Activated CD8-positive, alpha-beta T cell treated with anti-CD3 and anti-CD28 coated beads, Interleukin-2, amount 10 ng/mL, durations not matched to agents 7 days and 5 days (primary cell): Measurements from ENCODE around the gene RNF213. TPM values are rescaled to one million over a fixed set of nuclear protein-coding genes. Genes with fewer than 3 reads are reported as not detected.
"Not testable (repeated sequence)": the region's sequence is repeated elsewhere in the genome, so short reads cannot be mapped to it uniquely, and the experiment has no call there.

Experiments used
- ATAC-seq: fragments of 150-1000 bp; cut with Tn5 transposase; one replicate; pipeline ENCODE4 v1.10.0; 2021; ENCODE audit warnings: moderate library complexity
- CTCF ChIA-PET: fragments of 350-600 bp; sonication (Branson Sonifier 250); formaldehyde crosslinking; loops from one replicate; lab custom pipeline; 2021; ENCODE audit warnings: antibody characterized with exemption; lab: Charles Lee
- POLR2A ChIA-PET: fragments of 350-600 bp; sonication (Branson Sonifier 250); formaldehyde crosslinking; loops from one replicate; lab custom pipeline; 2021; ENCODE audit warnings: antibody characterized with exemption; lab: Charles Lee
- DNase-seq: peaks from one replicate; pipeline ENCODE4 v3.0.0-alpha.2; 2020
- H3K27ac Mint-ChIP-seq: one replicate; pipeline ENCODE4 v1.8.0; 2021; ENCODE audit warnings: mild to moderate bottlenecking, mixed read lengths
- H3K27me3 Mint-ChIP-seq: one replicate; pipeline ENCODE4 v1.8.0; 2021; ENCODE audit warnings: low read depth, mixed read lengths
- H3K36me3 Mint-ChIP-seq: one replicate; pipeline ENCODE4 v1.8.0; 2021; ENCODE audit warnings: low read depth, mixed read lengths
- H3K4me1 Mint-ChIP-seq: one replicate; pipeline ENCODE4 v1.8.0; 2021; ENCODE audit warnings: low read depth, mixed read lengths
- H3K4me3 Mint-ChIP-seq: one replicate; pipeline ENCODE4 v1.8.0; 2021; ENCODE audit warnings: mild to moderate bottlenecking, mixed read lengths
- H3K9me3 Mint-ChIP-seq: one replicate; pipeline ENCODE4 v1.8.0; 2022; ENCODE audit warnings: mixed read lengths; ENCODE audit not compliant: insufficient read depth
- total RNA-seq, 2 experiments: library from RNA; stranded (reverse); gene quantifications; one replicate each; pipeline ENCODE4 v1.2.3, GENCODE V29; 2021

Gene RNF213
- total RNA-seq, 2 experiments from 2014 or later: 438 to 455 TPM

DNA sequence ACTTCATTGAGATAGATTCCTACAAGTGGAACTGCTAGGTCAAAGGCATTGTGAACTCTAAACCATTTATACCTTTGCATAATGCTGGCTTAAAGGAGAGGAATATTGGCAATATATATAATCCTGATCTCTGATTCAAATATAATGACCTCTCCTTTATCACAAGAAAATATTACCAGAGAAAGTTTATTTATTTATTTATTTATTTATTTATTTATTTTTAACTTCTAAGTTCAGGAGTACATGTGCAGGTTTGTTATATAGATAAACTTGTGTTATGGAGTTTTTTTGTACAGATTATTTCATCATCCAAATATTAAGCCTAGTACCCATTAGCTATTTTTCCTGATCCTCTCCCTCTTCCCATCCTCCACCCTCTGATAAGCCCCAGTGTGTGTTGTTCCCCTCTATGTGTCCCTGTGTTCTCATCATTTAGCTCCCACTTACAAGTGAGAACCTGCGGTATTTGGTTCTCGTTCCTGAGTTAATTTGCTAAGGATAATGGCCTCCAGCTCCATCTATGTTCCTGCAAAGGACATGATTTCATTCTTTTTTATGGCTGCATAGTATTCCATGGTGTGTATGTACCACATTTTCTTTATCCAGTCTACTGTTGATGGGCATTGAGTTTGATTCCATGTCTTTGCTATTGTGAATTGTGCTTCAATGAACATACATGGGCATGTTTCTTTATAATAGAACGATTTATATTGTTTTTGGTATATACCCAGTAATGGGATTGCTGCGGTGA, 38.9 kb downstream of the RNF213 start:
- ATAC-seq, DNase-seq, H3K27me3 Mint-ChIP-seq, H3K9me3 Mint-ChIP-seq, H3K4me3 Mint-ChIP-seq, CTCF ChIA-PET: not testable (repeated sequence)
- Mint-ChIP-seq H3K27ac (peak overlapping the region; percentile 9), H3K4me1 (peaks cover 17% of the 10 kb centered on the region), H3K36me3 (peaks cover 90% of the 10 kb centered on the region)
- POLR2A ChIA-PET: interaction anchor here (1.0 kb wide), 1 partner anchor 8 kb away, joined by 3 read pairs; no protein-coding TSS in a partner anchor

DNA sequence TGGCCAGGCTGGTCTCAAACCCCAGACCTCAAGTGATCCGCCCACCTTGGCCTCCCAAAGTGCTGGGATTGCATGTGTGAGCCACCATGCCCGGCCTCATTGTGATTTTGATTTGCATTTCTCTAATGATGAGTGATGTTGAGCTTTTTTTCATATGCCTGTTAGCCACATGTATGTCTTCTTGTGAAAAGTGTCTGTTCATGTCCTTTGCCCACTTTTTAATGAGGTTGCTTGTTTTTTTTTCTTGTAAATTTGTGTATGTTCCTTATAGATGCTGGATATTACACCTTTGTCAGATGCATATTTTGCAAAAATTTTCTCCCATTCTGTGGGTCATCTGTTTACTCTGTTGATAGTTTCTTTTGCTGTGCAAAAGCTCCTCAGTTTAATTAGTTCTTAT, 40.1 kb downstream of the RNF213 start:
- H3K27ac Mint-ChIP-seq, ATAC-seq, DNase-seq, H3K4me3 Mint-ChIP-seq, H3K9me3 Mint-ChIP-seq, POLR2A ChIA-PET, H3K27me3 Mint-ChIP-seq: not testable (repeated sequence)
- CTCF ChIA-PET: interaction anchor here (1.4 kb wide), 1 partner anchor 105 kb away, joined by 4 read pairs; no protein-coding TSS in a partner anchor
- peaks cover 15% of the 10 kb centered on the region for H3K4me1 Mint-ChIP-seq
- H3K36me3 Mint-ChIP-seq: peaks cover 90% of the 10 kb centered on the region

DNA sequence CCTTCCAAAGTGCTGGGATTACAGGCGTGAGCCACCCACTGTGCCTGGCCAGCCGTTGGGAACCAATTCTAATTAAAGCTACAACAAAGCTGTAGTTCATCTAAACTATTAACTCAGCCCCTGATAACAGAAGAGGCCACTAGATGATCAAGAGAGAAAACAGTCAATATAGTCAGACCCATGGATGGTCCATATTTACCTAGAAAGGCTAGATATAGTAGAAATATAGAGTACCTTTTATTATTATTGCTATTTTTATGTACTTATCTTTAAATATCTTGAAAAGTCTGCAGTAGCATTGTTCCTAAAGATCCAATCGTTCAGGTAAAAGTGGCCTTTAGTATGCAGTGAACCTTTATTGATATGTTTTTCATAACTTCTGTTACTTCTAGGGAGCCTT, 43.2 kb downstream of the RNF213 start:
- no peak for ATAC-seq
- Mint-ChIP-seq H3K4me1 (peaks cover 14% of the 10 kb centered on the region), H3K27ac (no peak overlapping the region), H3K4me3 (no peak overlapping the region), H3K9me3 (peaks cover 4% of the 10 kb centered on the region), H3K27me3 (no peaks in the 10 kb centered on the region), H3K36me3 (peaks cover 90% of the 10 kb centered on the region)
- CTCF ChIA-PET: no interaction called here
- no peak for DNase-seq
- POLR2A ChIA-PET: no interaction called here

DNA sequence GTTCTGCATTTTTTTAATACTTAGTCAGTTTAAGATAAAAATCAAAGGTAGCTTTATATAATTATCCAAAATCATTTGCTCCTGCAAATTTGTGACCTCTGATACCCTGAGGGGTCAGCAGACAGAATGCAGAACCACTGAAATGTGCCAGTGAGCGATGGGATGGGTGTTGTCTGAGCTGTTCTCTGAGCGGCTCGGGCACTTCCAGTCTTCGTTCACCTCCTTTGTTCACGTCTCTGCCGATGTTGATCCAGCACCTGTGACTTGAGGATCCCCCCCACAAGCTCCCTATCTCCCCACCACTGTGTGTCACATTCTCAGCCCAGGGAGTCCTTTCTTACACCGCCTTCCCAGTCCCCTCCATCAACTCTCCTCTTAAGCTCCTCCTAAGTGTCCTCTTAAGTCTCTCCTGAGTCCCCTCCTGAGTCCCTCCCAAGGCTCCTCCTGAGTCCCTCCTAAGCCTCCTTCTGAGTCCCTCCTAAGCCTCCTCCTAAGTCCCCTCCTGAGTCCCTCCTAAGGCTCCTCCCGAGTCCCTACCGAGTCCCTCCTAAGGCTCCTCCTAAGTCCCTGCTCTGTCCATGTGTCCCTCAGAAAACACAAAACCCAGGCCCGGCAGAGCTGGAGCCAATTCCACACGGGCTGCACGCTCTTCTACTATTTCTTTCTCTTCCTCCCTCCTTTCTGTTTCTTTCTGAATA, 47.5 kb downstream of the RNF213 start:
- DNase-seq (no peak), ATAC-seq (no peak)
- Mint-ChIP-seq H3K27me3 (no peaks in the 10 kb centered on the region), H3K4me1 (peaks cover 2% of the 10 kb centered on the region), H3K4me3 (no peak overlapping the region), H3K36me3 (peaks cover 89% of the 10 kb centered on the region), H3K9me3 (peaks cover 4% of the 10 kb centered on the region), H3K27ac (peak overlapping the region; percentile 19)
- ChIA-PET CTCF (interaction anchor here (0.7 kb wide), 1 partner anchor 18 kb away, joined by 3 read pairs; no protein-coding TSS in a partner anchor), POLR2A (interaction anchor here (0.9 kb wide), 1 partner anchor 9 kb away, joined by 3 read pairs; no protein-coding TSS in a partner anchor)

DNA sequence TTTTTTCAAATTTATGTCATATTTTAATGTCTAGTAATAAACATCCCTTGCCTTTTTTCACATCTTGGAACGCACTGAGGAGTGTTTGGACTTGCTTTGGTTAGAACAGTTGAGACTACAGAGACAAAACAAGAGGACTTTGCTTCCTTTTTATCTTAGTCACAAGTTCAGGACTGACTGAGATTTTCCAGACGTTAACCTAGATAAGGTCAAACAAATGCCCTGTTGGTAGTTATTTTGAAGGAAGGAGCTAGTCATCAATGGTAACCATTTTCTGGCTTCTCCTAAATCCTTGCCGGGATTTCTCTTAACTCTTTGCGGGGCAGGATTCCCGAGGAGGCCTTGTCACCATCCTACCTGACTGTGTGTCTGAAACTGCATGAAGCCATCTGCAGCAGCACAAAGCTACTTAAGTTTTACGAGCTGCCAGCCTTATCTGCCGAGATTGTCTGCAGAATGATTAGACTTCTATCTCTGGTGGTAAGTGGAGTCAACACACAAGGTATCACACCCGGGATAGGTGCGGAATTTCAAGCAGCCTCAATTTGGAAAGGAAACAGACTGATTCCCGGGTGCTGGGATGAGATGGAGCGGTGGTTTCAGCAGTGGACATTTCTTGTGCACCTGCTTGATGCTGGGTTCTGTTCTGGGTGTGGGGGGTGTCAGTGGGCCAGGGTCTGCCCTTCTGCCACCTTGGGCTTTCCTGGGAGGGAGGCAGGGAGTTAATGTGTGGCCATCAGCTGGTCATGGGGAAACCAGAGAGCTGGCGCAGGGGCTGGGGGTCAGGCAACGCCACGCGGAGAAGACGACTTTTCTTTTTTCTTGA, 48.3 kb downstream of the RNF213 start:
- ChIA-PET POLR2A (interaction anchor here (0.9 kb wide), 1 partner anchor 9 kb away, joined by 3 read pairs; no protein-coding TSS in a partner anchor), CTCF (no interaction called here)
- Mint-ChIP-seq H3K4me3 (no peak overlapping the region), H3K36me3 (peaks cover 86% of the 10 kb centered on the region), H3K4me1 (peaks cover 2% of the 10 kb centered on the region), H3K9me3 (no peaks in the 10 kb centered on the region), H3K27me3 (no peaks in the 10 kb centered on the region), H3K27ac (peak overlapping the region; percentile 16)
- DNase-seq: no peak
- no peak for ATAC-seq

DNA sequence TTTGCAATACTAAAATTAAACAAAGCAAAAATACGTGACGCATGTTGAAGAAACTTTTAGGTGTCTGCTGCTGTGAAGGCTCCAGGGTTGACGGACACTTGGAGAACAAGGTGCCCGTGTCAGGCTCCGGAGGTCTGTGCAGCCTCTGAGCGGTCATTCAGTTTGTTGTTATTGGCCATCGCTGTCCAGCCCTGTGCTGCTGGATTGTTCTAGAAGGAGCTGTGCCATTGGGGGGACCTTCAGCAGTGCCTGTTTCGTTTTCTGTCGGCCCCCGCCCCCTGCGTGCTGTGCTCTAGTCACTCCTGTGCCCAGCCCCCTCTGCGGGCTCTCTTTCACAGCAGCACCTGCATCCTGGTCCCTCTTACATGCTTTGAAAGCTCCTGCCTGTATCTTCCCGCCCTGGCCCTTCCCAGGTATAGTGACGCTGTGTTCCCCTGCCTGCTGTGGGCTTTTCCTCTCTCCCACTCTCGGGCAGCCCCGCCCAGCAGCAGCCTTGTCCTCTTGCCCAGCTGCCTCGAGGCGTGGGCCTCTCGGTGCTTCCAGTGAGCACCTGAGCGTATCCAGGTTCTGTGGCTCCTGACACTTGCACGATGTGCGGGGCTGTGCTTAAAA, 50.7 kb downstream of the RNF213 start:
- ChIA-PET CTCF (no interaction called here), POLR2A (no interaction called here)
- peaks cover 71% of the 10 kb centered on the region for H3K36me3 Mint-ChIP-seq
- no peak overlapping the region for H3K4me3 Mint-ChIP-seq
- H3K9me3 Mint-ChIP-seq: no peaks in the 10 kb centered on the region
- ATAC-seq: no peak
- no peak overlapping the region for H3K27ac Mint-ChIP-seq
- no peak for DNase-seq
- peaks cover 2% of the 10 kb centered on the region for H3K4me1 Mint-ChIP-seq
- H3K27me3 Mint-ChIP-seq: no peaks in the 10 kb centered on the region

DNA sequence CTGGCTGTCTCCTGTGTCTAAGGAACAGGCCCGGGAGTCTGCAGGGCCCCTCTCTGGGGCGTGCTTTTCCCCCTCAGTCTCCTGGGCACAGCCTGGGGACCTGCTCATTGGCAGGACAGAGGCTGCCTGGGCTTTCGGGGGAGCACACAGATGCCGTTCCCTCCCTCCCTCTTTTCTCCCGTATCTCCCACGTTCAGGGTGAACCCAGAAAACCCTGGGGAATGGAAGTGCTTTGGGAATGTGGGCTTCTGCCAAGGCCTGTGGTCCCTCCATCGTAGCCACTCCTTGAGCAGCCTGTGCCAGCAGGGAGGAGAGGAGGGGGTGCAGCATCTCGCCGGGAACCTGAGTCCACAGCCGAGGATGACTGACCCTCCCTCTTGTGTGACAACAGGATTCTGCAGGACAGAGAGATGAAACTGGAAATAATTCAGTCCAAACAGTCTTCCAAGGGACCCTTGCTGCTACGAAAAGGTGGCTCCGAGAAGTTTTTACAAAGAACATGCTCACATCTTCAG, 52.0 kb downstream of the RNF213 start:
- ChIA-PET CTCF (no interaction called here), POLR2A (no interaction called here)
- H3K9me3 Mint-ChIP-seq: no peaks in the 10 kb centered on the region
- peaks cover 7% of the 10 kb centered on the region for H3K4me1 Mint-ChIP-seq
- no peaks in the 10 kb centered on the region for H3K27me3 Mint-ChIP-seq
- H3K4me3 Mint-ChIP-seq: no peak overlapping the region
- ATAC-seq: no peak
- no peak for DNase-seq
- H3K27ac Mint-ChIP-seq: peak overlapping the region; percentile 68
- peaks cover 74% of the 10 kb centered on the region for H3K36me3 Mint-ChIP-seq

DNA sequence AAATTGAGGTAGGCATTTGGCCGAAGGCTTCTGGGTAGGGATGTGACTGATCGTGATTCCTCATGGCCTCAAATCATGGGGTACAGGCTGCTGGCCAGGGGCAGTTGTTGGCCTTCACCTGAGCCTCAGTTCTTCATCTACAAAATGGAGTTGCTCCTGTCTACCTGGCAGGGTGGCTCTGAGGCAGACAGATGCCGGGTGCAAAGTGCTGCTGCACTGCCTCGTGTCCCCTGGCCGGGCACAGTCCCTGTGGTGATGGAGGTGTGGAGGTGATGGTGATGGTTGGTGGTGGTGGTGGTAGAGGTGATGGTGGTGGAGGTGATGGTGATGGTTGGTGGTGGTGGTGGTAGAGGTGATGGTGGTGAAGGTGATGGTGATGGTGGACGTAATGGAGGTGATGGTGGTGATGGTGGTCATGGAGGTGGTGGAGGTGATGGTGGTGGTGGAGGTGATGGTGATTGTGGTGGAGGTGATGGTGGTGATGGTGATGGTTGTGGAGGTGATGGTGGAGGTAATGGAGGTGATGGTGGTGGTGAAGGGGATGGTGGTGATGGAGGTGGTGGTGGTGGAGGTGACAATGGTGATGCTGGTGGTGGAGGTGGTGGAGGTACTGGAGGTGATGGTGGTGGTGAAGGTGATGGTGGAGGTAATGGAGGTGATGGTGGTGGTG, 52.6 kb downstream of the RNF213 start:
- no peak for ATAC-seq

DNA sequence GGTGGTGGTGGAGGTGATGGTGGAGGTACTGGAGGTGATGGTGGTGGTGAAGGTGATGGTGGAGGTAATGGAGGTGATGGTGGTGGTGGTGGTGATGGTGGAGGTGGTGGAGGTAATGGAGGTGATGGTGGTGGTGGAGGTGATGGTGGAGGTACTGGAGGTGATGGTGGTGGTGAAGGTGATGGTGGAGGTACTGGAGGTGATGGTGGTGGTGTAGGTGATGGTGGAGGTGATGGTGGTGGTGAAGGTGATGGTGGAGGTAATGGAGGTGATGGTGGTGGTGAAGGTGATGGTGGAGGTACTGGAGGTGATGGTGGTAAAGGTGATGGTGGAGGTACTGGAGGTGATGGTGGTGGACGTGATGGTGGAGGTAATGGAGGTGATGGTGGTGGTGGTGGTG, 53.3 kb downstream of the RNF213 start:
- H3K4me1 Mint-ChIP-seq, DNase-seq, ATAC-seq, H3K4me3 Mint-ChIP-seq, CTCF ChIA-PET, POLR2A ChIA-PET, H3K27me3 Mint-ChIP-seq, H3K27ac Mint-ChIP-seq, H3K9me3 Mint-ChIP-seq: not testable (repeated sequence)
- peaks cover 72% of the 10 kb centered on the region for H3K36me3 Mint-ChIP-seq

More for the DNA sequence above, 52.6 kb downstream of the RNF213 start:
- H3K4me1 Mint-ChIP-seq: peaks cover 7% of the 10 kb centered on the region
- H3K27me3 Mint-ChIP-seq: no peaks in the 10 kb centered on the region
- POLR2A ChIA-PET: no interaction called here
- no peaks in the 10 kb centered on the region for H3K9me3 Mint-ChIP-seq
- CTCF ChIA-PET: no interaction called here
- peak overlapping the region; percentile 68 for H3K27ac Mint-ChIP-seq
- peaks cover 75% of the 10 kb centered on the region for H3K36me3 Mint-ChIP-seq
- no peak for DNase-seq
- H3K4me3 Mint-ChIP-seq: no peak overlapping the region

DNA sequence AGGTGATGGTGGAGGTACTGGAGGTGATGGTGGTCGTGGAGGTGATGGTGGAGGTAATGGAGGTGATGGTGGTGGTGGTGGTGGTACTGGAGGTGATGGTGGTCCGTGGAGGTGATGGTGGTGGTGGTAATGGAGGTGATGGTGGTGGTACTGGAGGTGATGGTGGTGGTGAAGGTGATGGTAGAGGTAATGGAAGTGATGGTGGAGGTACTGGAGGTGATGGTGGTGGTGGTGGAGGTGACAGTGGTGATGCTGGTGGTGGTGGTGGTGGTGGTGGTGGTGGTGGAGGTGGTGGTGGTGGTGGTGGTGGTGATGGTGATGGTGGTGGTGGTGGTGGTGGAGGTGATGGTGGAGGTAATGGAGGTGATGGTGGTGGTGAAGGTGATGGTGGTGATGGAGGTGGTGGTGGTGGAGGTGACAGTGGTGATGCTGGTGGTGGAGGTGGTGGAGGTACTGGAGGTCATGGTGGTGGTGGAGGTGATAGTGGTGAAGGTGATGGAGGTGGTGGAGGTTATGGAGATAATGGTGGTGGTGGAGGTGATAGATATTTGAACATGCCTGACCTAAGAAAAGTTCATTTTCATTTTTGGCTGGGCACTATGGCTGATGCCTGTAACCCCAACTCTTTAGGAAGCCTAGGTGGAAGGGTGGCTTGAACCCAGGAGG, 55.0 kb downstream of the RNF213 start:
- ChIA-PET CTCF (no interaction called here), POLR2A (no interaction called here)
- peaks cover 71% of the 10 kb centered on the region for H3K36me3 Mint-ChIP-seq
- H3K27me3 Mint-ChIP-seq: no peaks in the 10 kb centered on the region
- no peaks in the 10 kb centered on the region for H3K9me3 Mint-ChIP-seq
- no peak overlapping the region for H3K4me3 Mint-ChIP-seq
- DNase-seq (no peak), ATAC-seq (no peak)
- H3K27ac Mint-ChIP-seq: peak overlapping the region; percentile 45
- H3K4me1 Mint-ChIP-seq: peaks cover 6% of the 10 kb centered on the region
